Measurements from ENCODE around the gene NAGPA. TPM values are rescaled to one million over a fixed set of nuclear protein-coding genes. Genes with fewer than 3 reads are reported as not detected.

The NAGPA gene
- total and polyA plus RNA-seq, 2 of the 8 experiments (the other 6 are each of a cell fraction or from before 2014, with no cell fraction given), result 10.1 to 13.2 TPM

GRCh38 chr16:5041600-5042133 lies 7.9 kb upstream of the NAGPA start:
- Histone ChIP-seq H3K9me3 (ENCODE audit: insufficient read depth in 2 of 2, low read depth in 1 of 2, low read length in 1 of 2) (no peaks in the 10 kb centered on the region), H3K9ac (replicated peaks in 1 of 4; ENCODE audit: extremely low read depth in 1 of 4, low read depth in 3 of 4, low read length in 3 of 4) (no peak overlapping the region), H3K23me2 (ENCODE audit: low read depth, low read length) (no peaks in the 10 kb centered on the region), H4K5ac (ENCODE audit: insufficient read length, low read depth, low read length) (no peak overlapping the region), H3K4me2 (ENCODE audit: insufficient read depth in 1 of 2, low read depth in 2 of 2, low read length in 2 of 2) (no peak overlapping the region), H4K20me1 (replicated peaks in 1 of 2; ENCODE audit: control insufficient read depth in 1 of 2, insufficient read depth in 2 of 2, low read length in 2 of 2) (no peaks in the 10 kb centered on the region), H3K79me1 (ENCODE audit: low read depth, low read length) (no peaks in the 10 kb centered on the region), H3K27me3 (replicated peaks in 1 of 4; ENCODE audit: control insufficient read depth in 3 of 4, extremely low read depth in 1 of 4, insufficient read depth in 3 of 4, low read length in 3 of 4) (no peaks in the 10 kb centered on the region), H3K14ac (ENCODE audit: insufficient read length) (no peak overlapping the region), H2BK20ac (ENCODE audit: low read length) (no peak overlapping the region), H2BK15ac (ENCODE audit: low read length) (0 out of 2 replicates have a peak overlapping the region, but pooled peaks have one; percentile 19), H2BK5ac (ENCODE audit: low read depth, low read length) (no peak overlapping the region), H3K18ac (ENCODE audit: extremely low read depth, low read length) (no peak overlapping the region), H3K36me3 (ENCODE audit: control insufficient read depth in 2 of 4, insufficient read depth in 4 of 4, low read length in 3 of 4) (no peaks in the 10 kb centered on the region), H3K4me3 (ENCODE audit: extremely low read depth in 1 of 4, insufficient read depth in 2 of 4, low read depth in 3 of 4, low read length in 4 of 4) (no peak overlapping the region), H3K4me1 (replicated peaks in 1 of 4; ENCODE audit: control insufficient read depth in 3 of 4, insufficient read depth in 4 of 4, low read length in 3 of 4) (peaks cover 0 to 1% (median 1%) of the 10 kb centered on the region in 4 experiments; a peak in 6 of 7 replicates), H2BK120ac (replicated peaks; ENCODE audit: low read depth, low read length) (no peak overlapping the region), H3K56ac (replicated peaks; ENCODE audit: insufficient read length, low read depth, low read length) (no peak overlapping the region), H4K8ac (ENCODE audit: extremely low read depth, insufficient read depth, low read length) (no peak overlapping the region), H3K23ac (ENCODE audit: insufficient read length) (no peak overlapping the region), H3K27ac (ENCODE audit: low read depth, low read length) (no peak overlapping the region), H2BK12ac (ENCODE audit: low read depth, low read length) (0 out of 2 replicates have a peak overlapping the region, but pooled peaks have one; percentile 23), H2AFZ (ENCODE audit: low read length) (no peak overlapping the region), H3K4ac (replicated peaks; ENCODE audit: insufficient read length, low read depth, low read length) (no peak overlapping the region), H2AK5ac (ENCODE audit: low read depth, low read length) (peak overlapping the region; percentile 40; the same call in 1 of the 2 replicates), H4K91ac (replicated peaks; ENCODE audit: insufficient read length, low read length) (no peak overlapping the region), H3K79me2 (ENCODE audit: control insufficient read depth in 1 of 2, insufficient read depth in 2 of 2, low read length in 2 of 2) (no peaks in the 10 kb centered on the region)
- ChIA-PET POLR2A (ENCODE audit: partially characterized antibody) (interaction anchor here (0.6 to 1.5 kb wide), 4 partner anchors 16 to 72 kb away, joined by 3 read pairs; no protein-coding TSS in a partner anchor), CTCF (ENCODE audit: partially characterized antibody) (interaction anchor here (0.6 to 28.8 kb wide), 8 partner anchors 12 to 554 kb away, joined by 3 to 625 read pairs (median 6); partner anchors contain the start of gene ALG1)
- no peak for TF ChIP-seq BACH1 (IDR thresholded peaks at IDR 0.05; ENCODE audit: low read length)
- TF ChIP-seq GTF2F1 (IDR thresholded peaks at IDR 0.05; ENCODE audit: borderline replicate concordance, low read depth, low read length), result no peak
- no peak for TF ChIP-seq E2F6 (IDR thresholded peaks at IDR 0.05)
- no peak for TF ChIP-seq FOSL1 (IDR thresholded peaks at IDR 0.05; ENCODE audit: insufficient read depth, low read depth, low read length)
- no peak for TF ChIP-seq POLR2AphosphoS5 (IDR thresholded peaks at IDR 0.05; ENCODE audit: low read depth, low read length)
- no peak for TF ChIP-seq RNF2 (IDR thresholded peaks at IDR 0.05; ENCODE audit: borderline replicate concordance, low read depth, low read length, missing control alignments, poor library complexity, severe bottlenecking)
- no peak for TF ChIP-seq CREB1 (IDR thresholded peaks at IDR 0.05)
- no peak for TF ChIP-seq EGR1 (IDR thresholded peaks at IDR 0.05; ENCODE audit: borderline replicate concordance, low read depth, low read length)
- no peak for TF ChIP-seq SAP30 (IDR thresholded peaks at IDR 0.05; ENCODE audit: insufficient read depth, insufficient replicate concordance, low read length)
- TF ChIP-seq ATF2 (IDR thresholded peaks at IDR 0.05; ENCODE audit: low read length), result no peak
- no peak for FAIRE-seq
- WGBS, 2 experiments (ENCODE audit: extremely low coverage in 1 of 2, insufficient coverage in 1 of 2, insufficient read length in 1 of 2, insufficient replicate concordance in 2 of 2, low coverage in 1 of 2, low lambda C conversion rate in 2 of 2, missing lambda C conversion rate in 1 of 2), result 94% methylated on average over 12 of the region's 12 CpGs; no CpG with 5 or more reads in 1 of the 2 experiments
- DNase-seq (ENCODE audit: low read depth in 1 of 2, low spot score in 2 of 2), result no peak

All from H1 (cell line).